DND-41 (cell line): Measurements from ENCODE around the gene PLCB4.

Experiments used
- EZH2 ChIP-seq: IDR thresholded peaks from 3 replicates; pipeline ENCODE4 v1.6.1; 2012; ENCODE audit warnings: borderline replicate concordance, low read depth, mild to moderate bottlenecking, moderate library complexity, low read length, inconsistent platforms; ENCODE audit not compliant: severe bottlenecking
- TF ChIP-seq, protein P1 (sequence below): IDR thresholded peaks from 2 replicates; pipeline ENCODE4 v1.5.1; 2012; ENCODE audit warnings: borderline replicate concordance, low read length, moderate library complexity, mild to moderate bottlenecking; ENCODE audit not compliant: poor library complexity, severe bottlenecking; ENCODE audit errors: extremely low read depth

DNA sequence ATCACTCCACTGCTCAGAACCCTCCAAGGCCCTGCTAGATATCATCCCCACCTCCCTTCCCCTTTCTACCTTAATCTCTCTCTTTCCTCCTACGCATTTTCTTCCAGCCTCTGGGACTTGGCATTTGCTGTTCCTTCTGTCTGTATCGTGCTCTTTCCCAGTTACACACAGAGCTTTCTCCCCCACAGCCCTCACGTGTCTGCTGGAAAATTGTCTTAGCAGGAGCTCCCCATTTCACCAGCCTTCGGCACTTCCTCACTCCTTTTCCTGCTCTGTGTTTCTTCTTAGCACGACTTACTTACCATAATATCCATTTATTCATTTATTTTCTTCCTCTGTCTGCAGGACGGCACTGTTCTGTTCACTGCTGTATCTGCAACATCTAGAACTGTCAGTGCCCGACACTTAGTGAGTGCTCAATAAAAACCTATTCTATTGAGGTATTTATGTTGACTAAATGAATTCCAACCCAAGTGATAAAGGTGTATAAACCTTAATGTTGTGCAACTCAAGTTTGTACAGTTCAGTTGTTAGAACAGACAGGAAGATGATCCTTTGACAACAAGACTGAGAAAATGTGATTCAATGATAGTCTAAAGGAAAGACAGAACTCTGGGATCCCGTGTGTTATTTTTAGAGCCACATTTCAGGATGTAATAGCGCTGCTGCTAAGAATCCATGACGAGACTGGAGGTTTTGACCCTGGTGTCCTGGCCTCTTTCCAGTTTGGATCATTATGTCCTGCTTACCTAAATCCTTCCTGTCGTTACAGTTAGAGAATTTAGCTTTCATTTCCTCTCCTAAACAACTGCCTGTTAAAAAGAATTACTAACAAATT is 275.4 kb downstream of the PLCB4 start:
- TF ChIP-seq, protein P1, sequence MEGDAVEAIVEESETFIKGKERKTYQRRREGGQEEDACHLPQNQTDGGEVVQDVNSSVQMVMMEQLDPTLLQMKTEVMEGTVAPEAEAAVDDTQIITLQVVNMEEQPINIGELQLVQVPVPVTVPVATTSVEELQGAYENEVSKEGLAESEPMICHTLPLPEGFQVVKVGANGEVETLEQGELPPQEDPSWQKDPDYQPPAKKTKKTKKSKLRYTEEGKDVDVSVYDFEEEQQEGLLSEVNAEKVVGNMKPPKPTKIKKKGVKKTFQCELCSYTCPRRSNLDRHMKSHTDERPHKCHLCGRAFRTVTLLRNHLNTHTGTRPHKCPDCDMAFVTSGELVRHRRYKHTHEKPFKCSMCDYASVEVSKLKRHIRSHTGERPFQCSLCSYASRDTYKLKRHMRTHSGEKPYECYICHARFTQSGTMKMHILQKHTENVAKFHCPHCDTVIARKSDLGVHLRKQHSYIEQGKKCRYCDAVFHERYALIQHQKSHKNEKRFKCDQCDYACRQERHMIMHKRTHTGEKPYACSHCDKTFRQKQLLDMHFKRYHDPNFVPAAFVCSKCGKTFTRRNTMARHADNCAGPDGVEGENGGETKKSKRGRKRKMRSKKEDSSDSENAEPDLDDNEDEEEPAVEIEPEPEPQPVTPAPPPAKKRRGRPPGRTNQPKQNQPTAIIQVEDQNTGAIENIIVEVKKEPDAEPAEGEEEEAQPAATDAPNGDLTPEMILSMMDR, result no peak
- no peak for TF ChIP-seq EZH2
